AML-193 (cell line): ENCODE measurements around the gene TM4SF1.
"Not testable (repeated sequence)": the region's sequence is repeated elsewhere in the genome, so short reads cannot be mapped to it uniquely, and the experiment has no call there.

Source experiments
- DNase-seq, 2 experiments: peaks; one replicate each; lab custom pipeline; 2025; lab: John Stamatoyannopoulos, UW

The TM4SF1 gene

GRCh38 chr3:149395107-149396089, 17.9 kb upstream of the TM4SF1 start:
- no peak for DNase-seq

GRCh38 chr3:149393345-149394160, 16.1 kb upstream of the TM4SF1 start:
- DNase-seq, result peak; percentile 88

- DNase-seq, result no peak
Observed at GRCh38 chr3:149391960-149392359, 14.5 kb upstream of the TM4SF1 start.

DNA sequence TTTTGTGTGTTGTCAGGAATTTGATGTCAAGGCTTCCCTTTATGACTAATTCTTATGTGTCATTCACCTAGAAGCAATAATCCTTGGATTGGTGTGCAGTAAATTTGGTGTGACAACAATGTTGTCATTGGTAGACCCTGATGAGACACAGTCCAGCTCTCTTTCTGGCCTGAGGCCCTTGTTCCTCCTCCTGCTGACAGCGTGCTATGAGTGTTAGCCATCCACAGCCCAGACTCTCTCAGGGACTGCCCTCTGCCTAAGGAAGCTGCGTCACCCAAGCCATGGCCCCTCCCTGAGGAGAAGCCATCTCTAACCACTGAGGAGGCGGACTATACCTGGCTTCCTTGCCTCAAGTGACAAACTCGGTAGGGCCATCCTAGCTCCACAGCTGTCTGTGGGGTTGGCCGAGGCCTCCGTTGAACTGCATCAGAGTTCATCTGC, 13.3 kb upstream of the TM4SF1 start:
- no peak for DNase-seq

- DNase-seq, result no peak
Observed at GRCh38 chr3:149390294-149390693, 12.8 kb upstream of the TM4SF1 start.

DNA sequence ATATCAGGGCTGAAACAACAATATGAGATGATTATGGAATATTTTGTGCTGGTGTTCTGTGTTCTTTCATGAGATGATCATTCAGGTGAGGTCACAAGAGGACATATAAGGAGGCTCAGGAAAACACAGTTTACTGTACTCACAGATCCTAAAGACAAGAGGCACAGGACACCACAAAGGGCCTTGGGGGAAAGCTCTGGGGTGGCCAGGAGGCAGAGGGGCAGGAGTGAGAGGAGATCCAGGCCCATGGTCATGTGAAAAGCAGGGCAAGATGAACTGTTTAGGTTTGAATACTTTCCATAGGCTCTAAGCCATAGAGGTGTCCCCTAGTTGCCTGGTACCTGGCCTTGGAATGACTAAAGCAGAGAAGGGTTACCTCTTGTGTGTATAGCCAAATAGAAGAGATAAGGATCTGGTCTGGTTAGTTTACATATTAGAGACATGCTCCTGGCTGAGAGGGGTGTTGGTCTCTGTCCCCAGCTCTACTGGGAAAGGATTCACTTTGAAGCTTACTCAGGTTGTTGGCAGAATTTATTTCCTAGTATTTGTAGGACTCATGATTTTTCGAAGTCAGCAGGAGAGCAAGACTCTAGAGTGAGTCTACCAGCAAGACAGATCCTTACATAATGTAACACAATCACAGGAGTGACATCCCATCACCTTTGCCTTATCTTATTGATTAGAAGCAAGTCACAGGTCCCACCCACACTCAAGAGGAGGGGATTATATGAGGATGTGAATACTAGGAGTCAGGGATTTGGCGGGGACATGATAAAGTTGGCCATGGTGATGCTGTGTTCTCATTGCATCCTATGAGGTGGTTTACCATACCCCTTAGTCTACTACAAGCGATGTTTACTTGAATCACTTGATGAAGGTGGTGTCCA, 11.3 kb upstream of the TM4SF1 start:
- no peak for DNase-seq

- DNase-seq, result no peak
Observed at GRCh38 chr3:149388001-149388440, 10.6 kb upstream of the TM4SF1 start.

DNA sequence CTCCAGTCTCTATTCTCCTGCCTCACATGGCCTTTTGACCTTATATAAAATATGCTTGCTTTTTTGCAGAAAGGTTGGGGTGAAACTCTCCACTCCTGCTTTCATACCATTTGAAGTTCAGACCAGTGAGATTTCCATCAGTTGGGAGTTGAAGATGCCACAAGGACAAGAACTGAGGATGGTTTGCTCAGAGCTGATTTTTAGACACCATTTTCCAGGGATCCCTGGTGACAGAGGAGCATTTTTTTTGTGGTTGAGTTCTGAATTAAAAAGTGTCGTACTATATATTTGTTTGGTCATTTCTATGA, 8.8 kb upstream of the TM4SF1 start:
- no peak for DNase-seq

DNA sequence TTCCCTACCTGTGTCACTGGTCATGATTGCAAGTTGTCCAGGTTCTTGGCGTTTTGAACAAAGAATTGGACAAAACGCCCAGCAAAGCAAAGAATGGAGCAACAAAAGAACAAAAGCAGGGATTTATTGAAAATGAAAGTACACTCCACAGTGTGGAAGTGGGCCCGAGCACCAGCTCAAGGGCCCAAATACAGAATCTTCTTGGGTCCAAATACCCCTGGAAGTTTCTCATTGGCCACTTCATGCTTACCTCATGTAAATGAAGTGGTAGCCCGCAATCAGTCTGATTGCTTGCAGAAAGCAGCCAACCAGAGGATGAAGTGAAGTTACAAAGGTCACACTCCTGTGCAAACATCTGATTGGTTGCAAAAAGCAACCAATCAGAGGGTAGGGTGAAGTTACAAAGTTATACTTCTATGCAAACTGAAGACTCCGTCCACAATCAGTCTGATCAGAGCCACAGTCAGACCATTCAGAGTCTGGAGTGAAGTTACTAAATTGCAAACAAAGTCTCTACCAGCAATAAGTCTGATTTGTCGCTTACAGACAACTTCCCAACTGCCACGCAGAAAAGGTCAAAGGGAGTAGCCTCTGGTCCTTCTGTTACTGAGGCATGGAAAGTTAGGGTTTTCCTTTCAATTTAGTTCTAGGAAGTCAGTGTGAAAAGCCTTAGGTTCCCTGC, 8.3 kb upstream of the TM4SF1 start:
- no peak for DNase-seq

DNA sequence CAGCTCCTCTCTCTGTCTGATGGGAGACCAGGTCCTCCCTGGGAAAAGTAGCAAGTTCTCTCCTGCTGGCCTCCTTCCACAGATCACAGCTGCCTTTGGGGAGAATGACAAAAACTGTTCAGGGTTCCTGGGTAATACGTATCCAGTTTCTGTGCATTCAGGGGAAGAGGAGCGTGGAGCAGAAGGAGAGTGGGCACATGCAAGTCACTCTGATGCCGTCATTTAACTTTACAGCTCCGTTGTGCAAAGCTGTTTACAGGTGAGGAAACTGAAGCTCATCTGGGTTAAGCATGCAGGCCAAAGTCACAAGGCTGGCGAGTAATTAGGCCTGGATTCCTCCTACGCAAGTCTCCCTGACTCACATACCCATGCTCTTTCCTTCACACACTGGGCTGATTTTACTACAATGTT, 7.5 kb upstream of the TM4SF1 start:
- no peak for DNase-seq

GRCh38 chr3:149384167-149384566, 6.7 kb upstream of the TM4SF1 start:
- DNase-seq, result no peak

- DNase-seq, result no peak
Observed at GRCh38 chr3:149383703-149384102, 6.3 kb upstream of the TM4SF1 start.

GRCh38 chr3:149382518-149382917, 5.1 kb upstream of the TM4SF1 start:
- DNase-seq, result no peak

- no peak for DNase-seq
Observed at GRCh38 chr3:149382101-149382467, 4.6 kb upstream of the TM4SF1 start.

GRCh38 chr3:149381173-149382100, 4.0 kb upstream of the TM4SF1 start:
- DNase-seq, result no peak

GRCh38 chr3:149380220-149380619, 2.8 kb upstream of the TM4SF1 start:
- DNase-seq, result not testable (repeated sequence)

DNA sequence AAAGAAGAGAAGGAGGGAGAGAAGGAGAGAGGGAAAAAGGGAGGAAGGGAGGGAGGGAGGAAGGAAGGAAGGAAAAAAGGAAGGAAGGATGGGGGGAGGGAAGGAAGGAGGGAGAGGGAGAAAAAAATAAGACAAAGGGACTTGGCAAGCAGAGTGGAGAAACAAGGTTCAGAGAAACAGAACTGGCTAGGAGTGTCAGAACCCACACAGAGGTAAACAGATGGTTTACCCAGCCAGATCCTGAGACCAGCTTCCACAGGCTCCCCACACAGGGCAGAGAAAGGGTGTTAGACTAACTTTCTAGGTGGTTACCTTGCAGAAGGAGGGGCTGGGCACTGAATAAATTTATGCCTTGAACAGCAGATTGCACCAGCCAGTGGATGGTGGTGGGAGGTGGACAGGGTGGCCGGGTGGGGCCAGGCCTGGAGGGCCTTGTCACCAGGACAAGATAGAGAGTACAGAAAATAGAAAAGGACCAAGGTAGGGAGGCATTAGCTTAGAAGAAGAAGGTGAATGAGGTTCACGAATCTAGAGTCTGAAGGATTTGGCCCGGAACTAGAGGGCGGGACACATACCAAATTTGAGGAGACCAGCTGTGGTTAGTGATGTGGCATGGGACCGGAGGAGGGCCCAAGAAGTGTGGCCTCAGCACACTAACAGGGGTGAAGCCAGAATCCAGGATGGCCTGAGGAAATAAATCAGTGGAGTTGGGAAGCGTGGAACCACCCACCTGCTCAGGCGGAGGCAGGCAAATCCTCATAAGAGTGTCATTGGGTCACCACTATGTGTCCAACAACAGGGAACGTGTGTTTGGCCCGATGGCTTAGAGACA, 1.2 kb upstream of the TM4SF1 start:
- no peak for DNase-seq

- DNase-seq, result no peak
Observed at GRCh38 chr3:149376718-149377407, 586 bp downstream of the TM4SF1 start.
